NCI-H510A (cell line): ENCODE measurements around the gene TMEM119.
A peak's percentile ranks its signal among the peaks of the same experiment; 100 is the strongest.

ENCODE experiments used
- DNase-seq: peaks from one replicate; lab custom pipeline; 2025; lab: John Stamatoyannopoulos, UW

Gene TMEM119

GRCh38 chr12:108597559-108598471, at the start of gene TMEM119:
TSS of gene TMEM119 (minus strand) at chr12:108598084. CDS start at chr12:108592383, 5,701 bp downstream.
- no peak for DNase-seq

GRCh38 chr12:108646600-108647579, 49.0 kb upstream of the TMEM119 start:
- no peak for DNase-seq

GRCh38 chr12:108645686-108646599, 48.1 kb upstream of the TMEM119 start:
- no peak for DNase-seq

- no peak for DNase-seq
These were observed 46.9 kb upstream of the TMEM119 start for GRCh38 chr12:108644811-108645120.

GRCh38 chr12:108643941-108644810, 46.3 kb upstream of the TMEM119 start:
- DNase-seq = no peak

GRCh38 chr12:108642899-108643654, 45.2 kb upstream of the TMEM119 start:
- no peak for DNase-seq

GRCh38 chr12:108642269-108642870, 44.5 kb upstream of the TMEM119 start:
- DNase-seq = peak; percentile 63

- no peak for DNase-seq
These were observed 43.8 kb upstream of the TMEM119 start for GRCh38 chr12:108641446-108642268.

- no peak for DNase-seq
These were observed 43.0 kb upstream of the TMEM119 start for GRCh38 chr12:108640802-108641445.

- DNase-seq = no peak
These were observed 41.3 kb upstream of the TMEM119 start for GRCh38 chr12:108638997-108639822.

GRCh38 chr12:108638141-108638827, 40.4 kb upstream of the TMEM119 start:
- no peak for DNase-seq

- DNase-seq = no peak
These were observed 39.5 kb upstream of the TMEM119 start for GRCh38 chr12:108637222-108637971.

GRCh38 chr12:108635997-108636808, 38.3 kb upstream of the TMEM119 start:
- no peak for DNase-seq

- DNase-seq = no peak
These were observed 37.5 kb upstream of the TMEM119 start for GRCh38 chr12:108635201-108635996.
